Adrenal gland (tissue), 12 donors: ENCODE results near the gene CCDC73. TPM values are rescaled to one million over a fixed set of nuclear protein-coding genes. Genes with fewer than 3 reads are reported as not detected.

Source experiments
- DNase-seq, 7 donors: peaks; one replicate each; pipeline ENCODE4 v3.0.0-alpha.2; 2019 to 2020
- H3K27ac ChIP-seq, 5 donors: fragments of 200-600 bp; sonication (generic) in 4 of 5; 1 replicate in 3 of 5; 2 replicates in 2 of 5; pipeline versions ENCODE4 v1.5.1 to v1.8.0; 2016 to 2020; ENCODE audit warnings: mild to moderate bottlenecking in 1 of 5
- H3K27me3 ChIP-seq: fragments of 200-600 bp; 2 replicates; pipeline ENCODE4 v1.8.0; 2021
- H3K36me3 ChIP-seq, 2 donors: fragments of 200-600 bp; replicated peaks in 1 of 2; 1 replicate in 1 of 2; 2 replicates in 1 of 2; pipeline versions ENCODE4 v1.5.1 to v1.8.0; 2018 to 2022
- H3K4me1 ChIP-seq, 2 donors: fragments of 200-600 bp; replicated peaks in 1 of 2; 1 replicate in 1 of 2; 2 replicates in 1 of 2; pipeline versions ENCODE4 v1.5.1 to v1.8.0; 2018 to 2021
- H3K4me3 ChIP-seq, 4 donors: fragments of 200-600 bp; sonication (generic) in 3 of 4; one replicate each; pipeline ENCODE4 v1.5.1; 2016 to 2018
- H3K9me3 ChIP-seq, 3 donors: fragments of 200-600 bp; sonication (generic) in 1 of 3; replicated peaks in 1 of 3; 1 replicate in 2 of 3; 2 replicates in 1 of 3; pipeline versions ENCODE4 v1.5.1 to v1.8.0; 2016 to 2021
- POLR2A ChIP-seq, 2 donors: fragments of 450-650 bp; IDR thresholded peaks; one replicate each; pipeline ENCODE4 v1.6.1; 2017; ENCODE audit warnings: antibody characterized with exemption in 2 of 2, mild to moderate bottlenecking in 2 of 2, moderate library complexity in 1 of 2
- WGBS, 4 donors: extraction: QIAGEN DNeasy Blood & Tissue Kit in 2 of 4; methylation state at CpG; one replicate each; pipeline versions ENCODE4 v1.1.5 to v1.1.7; 2013 to 2017; 5-methylcytosine and 5-hydroxymethylcytosine counted together
- intact Hi-C, 2 donors: fragments of 100-400 bp; cut with DNase I; formaldehyde crosslinking; loops; one replicate each; pipeline versions ENCODE4 v1.14.1 to v1.15.0; 2022 to 2023
- polyA plus RNA-seq, 3 donors: library from polyadenylated mRNA; stranded (reverse); fragments of 200-250 nt in 2 of 3; fragments of 350-450 nt in 1 of 3; fragmentation: Illumina TruSeq in 1 of 3; extraction: RNeasy Lipid Tissue Mini Kit (QIAGEN cat#74804) in 1 of 3; gene quantifications; one replicate each; pipeline ENCODE4 v1.2.3, GENCODE V29; 2013 to 2014
- total RNA-seq, 9 donors: library from RNA; depleted of rRNA in 4 of 9; stranded (reverse); fragments of >200 nt in 4 of 9; fragments of 120-200 nt in 1 of 9; fragmentation: NEBNext Ultra II Directional in 1 of 9; extraction: Animal tissue kit (Norgen Biotek cat#: 25700) in 1 of 9; gene quantifications; one replicate each; pipeline versions ENCODE4 v1.1.0 to v1.2.4, GENCODE V29; 2013 to 2023
- TF ChIP-seq, protein P1 (sequence below), 6 experiments: fragments of 450-650 bp in 4 of 6; fragments of 200-600 bp in 2 of 6; sonication (generic) in 1 of 6; IDR thresholded peaks; 1 replicate in 5 of 6; 2 replicates in 1 of 6; pipeline versions ENCODE4 v1.5.1 to v1.8.0; 2016 to 2021; ENCODE audit warnings: antibody characterized with exemption in 6 of 6, mild to moderate bottlenecking in 2 of 6, moderate library complexity in 1 of 6
- donor health status: healthy with polysubstance abuse.
- donor health status: Bipolar disorder and iron deficiency.
- donor health status: DM: yes; HTN: yes; CAD: no.
- donor health status: DM: no; HTN: no; CAD: no.
- donor health status: DM: no; HTN: no; CAD: no.
- donor health status: DM: yes; HTN: yes; CAD: no.

The CCDC73 gene
- total and polyA plus RNA-seq, 12 donors, result 0.07 to 1.6 (median 0.23) TPM; not detected in 4

DNA sequence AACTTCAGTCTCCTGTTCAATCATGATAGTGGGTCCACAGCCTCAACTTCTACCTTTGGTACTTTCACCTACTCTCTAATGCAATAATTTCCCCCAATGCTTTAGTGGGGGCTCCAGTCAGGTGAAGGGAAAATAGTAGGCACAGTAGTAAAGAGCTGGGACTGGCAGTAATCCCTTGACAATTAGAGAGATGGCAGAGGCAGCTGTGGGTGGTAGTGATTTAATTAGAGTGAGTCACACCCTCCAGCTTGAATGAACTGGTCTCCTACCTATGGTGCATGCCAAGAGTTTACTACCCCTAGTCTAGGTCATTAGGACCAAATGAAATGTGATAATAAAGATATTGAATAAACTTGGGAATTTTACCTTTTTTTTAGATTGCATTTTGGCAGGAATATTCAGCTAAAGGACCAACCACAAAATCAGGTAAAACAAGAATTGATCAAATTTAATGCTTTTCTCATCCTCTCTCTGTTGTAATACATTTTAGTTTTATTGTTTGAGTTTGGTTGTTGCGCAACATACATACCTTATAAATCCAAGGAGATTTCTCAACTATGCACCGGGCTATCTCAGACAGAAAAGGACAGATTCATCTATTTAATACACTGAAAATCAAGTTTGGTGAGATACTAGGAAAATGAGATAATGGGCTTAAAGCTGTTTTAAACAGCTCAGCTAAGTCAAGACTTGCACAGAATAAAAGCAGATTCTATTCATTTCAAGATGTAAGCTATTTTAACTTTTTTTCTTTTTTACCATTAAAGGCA is 44.2 kb upstream of the CCDC73 start:
- no peak for TF ChIP-seq POLR2A (IDR thresholded peaks at IDR 0.05)
- TF ChIP-seq, protein P1, sequence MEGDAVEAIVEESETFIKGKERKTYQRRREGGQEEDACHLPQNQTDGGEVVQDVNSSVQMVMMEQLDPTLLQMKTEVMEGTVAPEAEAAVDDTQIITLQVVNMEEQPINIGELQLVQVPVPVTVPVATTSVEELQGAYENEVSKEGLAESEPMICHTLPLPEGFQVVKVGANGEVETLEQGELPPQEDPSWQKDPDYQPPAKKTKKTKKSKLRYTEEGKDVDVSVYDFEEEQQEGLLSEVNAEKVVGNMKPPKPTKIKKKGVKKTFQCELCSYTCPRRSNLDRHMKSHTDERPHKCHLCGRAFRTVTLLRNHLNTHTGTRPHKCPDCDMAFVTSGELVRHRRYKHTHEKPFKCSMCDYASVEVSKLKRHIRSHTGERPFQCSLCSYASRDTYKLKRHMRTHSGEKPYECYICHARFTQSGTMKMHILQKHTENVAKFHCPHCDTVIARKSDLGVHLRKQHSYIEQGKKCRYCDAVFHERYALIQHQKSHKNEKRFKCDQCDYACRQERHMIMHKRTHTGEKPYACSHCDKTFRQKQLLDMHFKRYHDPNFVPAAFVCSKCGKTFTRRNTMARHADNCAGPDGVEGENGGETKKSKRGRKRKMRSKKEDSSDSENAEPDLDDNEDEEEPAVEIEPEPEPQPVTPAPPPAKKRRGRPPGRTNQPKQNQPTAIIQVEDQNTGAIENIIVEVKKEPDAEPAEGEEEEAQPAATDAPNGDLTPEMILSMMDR (IDR thresholded peaks at IDR 0.05), result no peak
- intact Hi-C loops, result no loop called here
- 67 to 74% (median 70%) methylated on average over 2 of the region's 2 CpGs for WGBS, 4 donors
- no peak for DNase-seq
- Histone ChIP-seq H3K4me3 (no peak overlapping the region), H3K27ac (no peak overlapping the region), H3K9me3 (peaks cover 0 to 4% (median 0%) of the 10 kb centered on the region in 3 donors), H3K27me3 (no peaks in the 10 kb centered on the region), H3K4me1 (no peaks in the 10 kb centered on the region), H3K36me3 (no peaks in the 10 kb centered on the region)

DNA sequence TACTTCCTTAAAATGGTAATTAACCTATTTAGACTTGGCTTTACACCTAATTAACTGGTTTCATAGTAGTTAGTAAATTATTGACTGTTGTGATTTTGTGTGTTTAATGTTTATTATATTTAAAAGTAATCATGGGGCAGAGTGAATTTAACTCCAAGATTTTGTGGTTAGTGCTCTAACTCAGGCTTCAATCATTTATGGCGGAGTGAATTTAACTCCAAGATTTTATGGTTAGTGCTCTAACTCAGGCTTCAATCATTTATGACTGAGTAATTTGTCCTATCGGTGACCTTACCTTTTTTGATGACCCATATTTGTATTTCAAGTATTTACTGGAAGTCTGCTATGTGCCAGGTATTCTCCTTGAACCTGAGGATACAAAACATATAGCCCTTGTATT is 42.5 kb upstream of the CCDC73 start:
- TF ChIP-seq, protein P1 (IDR thresholded peaks at IDR 0.05), result no peak
- no peak for TF ChIP-seq POLR2A (IDR thresholded peaks at IDR 0.05)
- WGBS, 4 donors, result 89 to 95% (median 90%) methylated on average over 2 of the region's 2 CpGs
- no peaks in the 10 kb centered on the region for H3K4me1 ChIP-seq
- H3K27me3 ChIP-seq, result no peaks in the 10 kb centered on the region
- H3K4me3 ChIP-seq, result no peak overlapping the region
- intact Hi-C loops, result no loop called here
- peaks cover 0 to 2% (median 0%) of the 10 kb centered on the region in 3 donors for H3K9me3 ChIP-seq
- H3K36me3 ChIP-seq, result no peaks in the 10 kb centered on the region
- no peak overlapping the region for H3K27ac ChIP-seq
- no peak for DNase-seq

DNA sequence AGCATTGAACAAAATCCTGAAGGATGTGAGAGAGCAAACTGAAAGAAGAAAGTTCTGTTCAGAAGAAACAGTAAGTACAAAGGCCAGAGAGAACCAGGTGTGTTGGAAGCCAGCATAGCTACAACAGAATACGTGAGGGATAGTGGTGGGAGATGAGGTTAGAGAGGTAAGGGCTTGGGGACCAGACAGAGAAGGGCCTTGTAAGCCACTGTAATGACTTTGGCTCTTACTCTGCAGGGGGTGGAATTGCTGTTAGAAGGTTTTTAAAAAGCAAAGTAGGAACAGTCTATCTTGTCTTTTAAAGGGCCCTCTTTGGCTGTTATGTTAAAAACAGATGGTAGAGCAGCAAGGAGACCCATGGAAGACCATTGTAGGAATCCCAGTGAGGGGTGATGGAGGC is 39.5 kb upstream of the CCDC73 start:
- intact Hi-C loops, result no loop called here
- Histone ChIP-seq H3K9me3 (no peaks in the 10 kb centered on the region), H3K4me3 (no peak overlapping the region), H3K36me3 (no peaks in the 10 kb centered on the region), H3K4me1 (peaks cover 0 to 11% of the 10 kb centered on the region in 2 donors), H3K27ac (no peak overlapping the region), H3K27me3 (no peaks in the 10 kb centered on the region)
- WGBS, 4 donors, result 84 to 86% (median 85%) methylated on average over 1 of the region's 1 CpG
- no peak for TF ChIP-seq POLR2A (IDR thresholded peaks at IDR 0.05)
- TF ChIP-seq, protein P1 (IDR thresholded peaks at IDR 0.05), result no peak
- DNase-seq, result no peak

DNA sequence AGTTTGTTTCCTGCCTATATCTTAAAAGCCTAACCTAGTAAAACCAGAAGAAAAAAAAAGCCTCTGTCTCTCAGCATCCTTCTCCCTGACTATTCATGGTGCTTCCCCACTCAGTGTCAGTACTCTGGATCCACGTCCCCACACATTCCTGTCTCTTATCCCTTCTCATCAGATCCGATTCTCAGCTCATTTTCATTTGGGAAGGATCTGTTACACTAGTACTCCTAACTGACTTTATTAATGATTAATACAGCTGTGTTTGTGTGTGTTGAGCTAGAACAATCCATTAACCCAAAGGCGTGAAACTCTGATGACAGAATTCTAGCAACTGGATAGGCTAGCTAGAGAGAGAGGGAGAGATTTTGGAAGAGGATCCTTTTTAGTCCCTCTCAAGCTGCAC is 36.8 kb upstream of the CCDC73 start:
- no peaks in the 10 kb centered on the region for H3K27me3 ChIP-seq
- no peak for DNase-seq
- intact Hi-C loops, result no loop called here
- H3K27ac ChIP-seq, result no peak overlapping the region
- no peak overlapping the region for H3K4me3 ChIP-seq
- no peaks in the 10 kb centered on the region for H3K36me3 ChIP-seq
- WGBS, 4 donors, result 88 to 96% (median 89%) methylated on average over 3 of the region's 3 CpGs
- TF ChIP-seq POLR2A (IDR thresholded peaks at IDR 0.05), result no peak
- TF ChIP-seq, protein P1 (IDR thresholded peaks at IDR 0.05), result no peak
- H3K9me3 ChIP-seq, result no peaks in the 10 kb centered on the region
- peaks cover 0 to 11% of the 10 kb centered on the region in 2 donors for H3K4me1 ChIP-seq
